Epithelial cell of alveolus of lung (primary cell): ENCODE measurements around the gene SLCO2B1. TPM values are rescaled to one million over a fixed set of nuclear protein-coding genes. Genes with fewer than 3 reads are reported as not detected.

Experiments used
- total RNA-seq: library from RNA; depleted of rRNA; stranded (reverse); fragments of >200 nt; gene quantifications from 2 replicates; pipeline ENCODE4 v1.2.1, GENCODE V29; 2015

SLCO2B1 gene, protein sequence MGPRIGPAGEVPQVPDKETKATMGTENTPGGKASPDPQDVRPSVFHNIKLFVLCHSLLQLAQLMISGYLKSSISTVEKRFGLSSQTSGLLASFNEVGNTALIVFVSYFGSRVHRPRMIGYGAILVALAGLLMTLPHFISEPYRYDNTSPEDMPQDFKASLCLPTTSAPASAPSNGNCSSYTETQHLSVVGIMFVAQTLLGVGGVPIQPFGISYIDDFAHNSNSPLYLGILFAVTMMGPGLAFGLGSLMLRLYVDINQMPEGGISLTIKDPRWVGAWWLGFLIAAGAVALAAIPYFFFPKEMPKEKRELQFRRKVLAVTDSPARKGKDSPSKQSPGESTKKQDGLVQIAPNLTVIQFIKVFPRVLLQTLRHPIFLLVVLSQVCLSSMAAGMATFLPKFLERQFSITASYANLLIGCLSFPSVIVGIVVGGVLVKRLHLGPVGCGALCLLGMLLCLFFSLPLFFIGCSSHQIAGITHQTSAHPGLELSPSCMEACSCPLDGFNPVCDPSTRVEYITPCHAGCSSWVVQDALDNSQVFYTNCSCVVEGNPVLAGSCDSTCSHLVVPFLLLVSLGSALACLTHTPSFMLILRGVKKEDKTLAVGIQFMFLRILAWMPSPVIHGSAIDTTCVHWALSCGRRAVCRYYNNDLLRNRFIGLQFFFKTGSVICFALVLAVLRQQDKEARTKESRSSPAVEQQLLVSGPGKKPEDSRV
- total RNA-seq, result not detected in 2 replicates

DNA sequence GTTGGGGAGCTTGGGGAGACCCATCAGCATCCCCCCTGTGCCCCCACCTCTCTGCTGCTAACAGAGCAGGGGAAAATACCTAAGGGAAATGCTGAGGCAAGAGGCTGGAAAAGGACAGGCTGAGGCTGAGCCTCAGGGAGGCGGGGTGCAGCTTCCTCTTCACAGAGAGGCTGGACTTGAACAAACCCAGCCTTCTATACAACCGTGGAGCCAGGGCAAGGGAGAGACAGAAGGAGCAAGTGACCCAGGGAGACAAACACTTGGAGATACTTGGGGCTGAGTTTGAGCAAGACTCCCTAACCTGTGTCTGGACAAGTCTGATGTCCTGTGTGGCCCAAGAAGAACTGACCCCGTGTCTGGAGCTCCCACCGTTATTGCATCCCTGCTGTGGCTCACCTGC, at the start of gene SLCO2B1:
SLCO2B1 (plus strand) TSS at position 229 of the 400 bp plus-strand sequence. CDS start 275 bp downstream, outside the sequence.

DNA sequence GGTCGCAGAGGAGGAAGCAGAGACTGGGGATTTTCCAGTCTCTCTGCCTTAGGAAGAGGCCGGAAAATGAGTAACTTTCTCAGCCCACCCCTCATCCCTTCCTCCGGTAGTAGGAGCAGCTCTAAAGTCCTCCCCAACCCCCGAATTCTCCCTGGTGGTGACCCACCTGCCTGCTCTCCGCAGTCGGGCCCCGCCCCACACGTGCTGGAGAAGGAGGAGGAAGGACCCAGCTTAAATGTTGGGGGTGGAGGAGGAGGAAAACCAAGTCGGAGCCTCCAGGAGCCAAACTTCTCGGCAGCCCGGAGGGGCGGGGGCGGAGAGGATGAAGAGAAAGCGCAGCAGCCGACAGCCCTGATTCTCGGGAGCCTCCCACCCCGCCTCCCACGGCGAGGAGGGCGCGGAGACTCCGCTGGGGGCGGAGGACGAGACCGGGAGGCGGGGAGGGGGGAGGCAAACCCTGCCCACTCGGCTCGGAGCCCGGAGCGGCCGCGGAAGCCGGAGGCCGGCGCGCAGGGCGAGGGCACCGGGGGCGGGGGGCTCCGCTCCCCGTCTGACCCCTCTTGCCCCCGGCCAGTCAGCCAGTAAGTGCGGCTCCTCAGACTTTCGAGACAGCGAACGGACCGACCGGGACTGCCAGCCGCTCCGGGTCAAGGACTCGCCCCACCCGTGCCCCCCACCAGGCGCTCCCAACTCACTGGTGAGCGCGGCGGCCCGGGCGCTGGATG, 89.6 kb downstream of the SLCO2B1 start, which contains the start of gene TPBGL:
TPBGL (plus strand) TSS at position 464 of the 725 bp plus-strand sequence. CDS start 276 bp downstream, outside the sequence.

Other genes with a start within 250 kb of the SLCO2B1 start
- gene XRRA1, start 202.0 kb upstream of the SLCO2B1 start, total RNA-seq, result 8.1 and 12.2 TPM in 2 replicates
- 35.3 and 49.0 TPM in 2 replicates for gene SPCS2, start 201.8 kb upstream of the SLCO2B1 start, total RNA-seq
- gene NEU3, start 162.2 kb upstream of the SLCO2B1 start, total RNA-seq, result 3.4 and 4.7 TPM in 2 replicates
- gene OR2AT4, start 54.2 kb upstream of the SLCO2B1 start, total RNA-seq, result not detected in 2 replicates
- gene TPBGL, start 89.7 kb downstream of the SLCO2B1 start, total RNA-seq, result not detected in 2 replicates
- 15.2 and 19.5 TPM in 2 replicates for gene ARRB1, start 200.6 kb downstream of the SLCO2B1 start, total RNA-seq
- gene RPS3, start 248.4 kb downstream of the SLCO2B1 start, total RNA-seq, result 3,096 and 3,398 TPM in 2 replicates